Measurements from ENCODE around the gene C11orf91.
"Not testable (repeated sequence)": the region's sequence is repeated elsewhere in the genome, so short reads cannot be mapped to it uniquely, and the experiment has no call there.

C11orf91 gene

DNA sequence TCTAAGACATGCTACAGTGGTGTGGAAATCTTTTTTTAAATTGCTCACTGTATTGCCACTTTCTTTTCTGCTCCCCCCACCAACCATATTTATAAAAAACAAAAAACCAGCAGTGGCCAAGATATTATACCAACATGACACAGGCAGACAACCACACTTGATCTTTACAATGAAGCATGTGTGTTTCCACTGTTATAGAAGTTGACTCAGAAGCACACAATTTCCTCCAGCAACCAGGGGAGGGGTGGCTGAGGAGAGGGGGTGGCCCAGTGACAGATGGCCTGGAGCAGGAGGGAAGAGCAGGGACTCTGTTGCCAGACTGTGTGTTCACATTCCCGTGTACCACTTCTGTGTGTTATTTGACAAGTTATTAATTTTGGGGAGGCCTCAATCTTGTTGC, 20.8 kb upstream of the C11orf91 start:
- DNase-seq: no peak

DNA sequence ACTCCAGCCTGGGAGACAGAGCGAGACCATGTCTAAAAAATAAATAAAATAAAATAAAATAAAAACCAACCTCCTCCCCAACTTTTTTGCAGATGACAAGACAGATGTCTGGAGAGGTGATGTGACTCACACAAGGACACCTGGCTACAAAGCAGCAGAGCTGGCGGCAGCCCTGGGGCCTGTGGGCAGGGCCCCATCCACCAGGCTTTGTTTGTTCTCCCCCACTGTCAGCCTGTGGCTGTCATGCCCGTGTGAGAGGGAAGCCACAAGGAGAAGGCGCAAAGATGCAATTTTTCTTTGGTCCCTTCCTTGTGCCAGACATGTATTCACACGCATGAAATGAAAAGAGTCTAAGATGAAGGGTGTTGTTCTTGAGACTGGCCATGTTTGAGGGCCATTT, 19.0 kb upstream of the C11orf91 start:
- DNase-seq: no peak

DNA sequence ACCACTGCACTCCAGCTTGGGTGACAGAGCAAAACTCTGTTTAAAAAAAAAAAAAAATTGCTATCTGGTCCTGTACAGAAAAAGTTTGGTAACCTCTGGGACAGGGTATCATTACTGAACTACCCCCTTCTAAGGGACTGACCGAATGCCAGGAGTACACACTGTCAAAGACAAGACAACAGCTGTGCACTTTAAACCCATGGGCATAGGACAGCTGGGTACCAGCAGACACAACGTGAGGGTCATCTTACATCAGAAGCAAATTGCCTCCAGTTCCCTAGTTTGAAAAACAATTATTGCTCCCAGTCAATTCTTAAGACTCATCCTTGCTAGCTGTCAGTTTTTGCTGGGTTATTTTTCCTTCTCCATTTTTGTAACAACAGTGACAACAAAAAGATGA, 17.8 kb upstream of the C11orf91 start:
- DNase-seq: no peak

DNA sequence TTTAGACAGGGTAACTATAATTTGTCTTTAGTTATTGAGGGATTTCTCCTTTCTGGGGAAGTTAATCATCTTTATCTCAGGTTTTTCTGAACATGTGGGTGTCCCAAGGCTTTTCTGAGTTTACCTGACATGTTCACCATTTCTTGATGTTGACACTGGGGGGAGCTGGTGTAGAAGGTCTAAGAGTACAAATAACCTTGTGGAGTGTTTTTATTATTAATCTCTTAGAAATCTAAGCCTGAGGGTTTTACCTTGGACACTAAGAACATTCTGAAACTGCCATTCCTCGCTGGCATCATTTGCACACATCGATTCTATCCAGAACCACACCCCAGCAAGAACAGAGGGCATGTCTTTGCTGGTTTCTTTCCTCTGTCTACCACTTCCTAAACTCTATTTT, 15.6 kb upstream of the C11orf91 start:
- DNase-seq: no peak

DNA sequence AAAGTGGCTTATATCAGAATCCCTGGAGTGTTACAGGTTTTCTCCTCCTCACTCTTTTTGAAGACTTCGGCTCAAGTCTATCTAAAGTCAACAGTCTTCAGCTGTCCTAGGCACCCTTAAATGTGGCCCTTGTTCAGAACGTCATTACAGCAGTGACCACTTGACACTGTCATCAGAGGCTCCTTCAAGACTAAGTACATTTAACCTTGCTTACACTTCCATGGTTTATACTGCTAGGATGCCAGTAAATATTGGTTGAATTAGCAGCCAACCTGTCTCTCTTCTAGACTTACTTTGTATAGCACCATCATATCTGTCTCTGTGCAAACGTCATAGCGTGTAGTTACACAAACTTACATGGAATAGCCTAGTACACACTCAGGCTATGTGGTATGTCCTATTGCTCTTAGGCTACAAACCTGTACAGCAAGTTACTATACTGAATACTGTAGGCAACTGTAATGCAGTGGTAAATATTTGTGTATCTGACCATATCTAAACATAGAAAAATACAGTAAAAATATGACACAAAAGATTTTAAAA, 13.3 kb upstream of the C11orf91 start:
- no peak for DNase-seq

DNA sequence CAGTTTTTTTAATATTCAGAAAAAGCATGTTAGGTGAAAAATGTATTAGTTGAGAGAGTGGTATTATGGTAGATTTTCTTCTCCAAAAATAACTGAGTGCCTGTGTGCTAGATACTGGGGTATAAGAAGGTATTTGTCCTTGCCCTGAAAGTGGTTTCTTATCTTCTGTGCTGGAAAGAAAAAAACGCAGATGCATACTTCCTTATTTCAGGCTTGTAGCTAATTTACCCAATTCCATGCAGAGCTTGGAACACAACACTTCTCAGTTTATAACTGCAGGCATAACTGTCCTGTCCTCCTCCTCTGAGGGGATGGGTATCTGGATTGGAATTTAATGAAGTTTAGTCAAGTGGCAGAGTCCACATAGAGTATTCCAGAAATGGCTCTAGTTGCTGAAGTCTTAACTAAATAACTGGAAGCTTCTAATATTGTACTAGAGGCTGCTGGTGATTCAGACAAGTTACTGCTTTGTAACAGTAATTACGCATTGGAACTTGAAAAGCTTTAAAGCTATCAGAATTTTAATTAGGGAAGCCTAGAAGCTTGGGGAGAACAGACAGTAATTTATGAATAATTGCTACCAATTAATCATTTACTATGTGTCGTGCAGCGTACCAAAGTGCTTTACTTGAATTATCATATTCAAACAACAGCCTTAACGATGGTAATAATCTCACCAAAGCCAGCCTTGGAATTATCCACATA, 12.7 kb upstream of the C11orf91 start:
- DNase-seq: no peak

DNA sequence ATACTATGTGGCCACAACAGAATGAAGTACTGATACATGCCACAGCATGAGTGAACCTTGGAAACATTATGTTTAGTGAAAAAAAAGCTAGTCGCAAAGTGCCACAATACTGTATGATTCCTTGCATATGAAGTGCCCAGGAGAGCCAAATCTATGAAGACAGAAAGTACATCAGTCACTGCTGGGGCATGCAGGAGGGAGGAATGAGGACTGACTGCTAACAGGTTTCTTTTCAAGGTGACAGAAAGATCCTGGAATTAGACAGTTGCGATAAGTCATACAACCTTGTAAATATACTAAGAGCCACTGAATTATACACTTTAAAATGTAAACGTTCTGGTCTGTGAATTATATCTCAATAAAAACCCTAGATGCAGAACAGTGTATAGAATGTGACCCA, 11.8 kb upstream of the C11orf91 start:
- DNase-seq: no peak

DNA sequence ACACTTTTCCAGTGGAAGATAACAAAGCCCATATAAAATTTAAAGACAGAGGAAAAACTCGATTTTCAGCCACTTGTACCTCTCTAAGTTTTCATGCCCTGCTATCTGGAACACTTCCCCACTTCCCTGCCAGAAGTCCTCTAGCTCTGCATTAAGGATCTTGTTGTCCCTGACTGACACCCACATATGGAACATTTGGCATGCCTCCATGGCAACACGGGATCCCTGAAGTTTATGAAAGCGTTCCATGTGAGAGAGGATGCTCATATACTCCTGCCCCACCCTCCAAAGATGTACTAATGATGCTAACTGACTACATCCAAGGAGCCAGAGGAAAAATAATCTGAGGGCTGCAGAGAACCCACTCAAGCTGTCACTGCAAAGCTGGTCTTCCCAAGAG, 8.8 kb upstream of the C11orf91 start:
- no peak for DNase-seq

DNA sequence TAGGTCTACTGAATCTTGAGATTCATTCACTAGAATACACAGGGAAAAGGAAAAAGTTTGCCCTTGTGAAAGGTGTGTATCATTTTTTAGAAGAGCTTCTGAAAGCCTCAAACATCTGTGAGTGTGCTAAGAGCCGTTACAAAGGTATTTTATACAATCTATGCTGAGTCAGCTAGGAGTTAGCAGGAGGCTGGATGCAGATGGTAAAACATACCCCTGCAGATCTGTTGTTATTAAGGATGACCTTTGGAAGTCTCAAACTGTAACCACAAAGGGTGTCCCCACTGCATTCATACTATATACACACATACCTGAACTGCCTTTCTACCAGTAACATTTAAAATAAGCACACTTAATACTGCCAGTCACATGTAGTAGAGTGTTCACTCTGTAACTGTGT, 8.4 kb upstream of the C11orf91 start:
- no peak for DNase-seq

DNA sequence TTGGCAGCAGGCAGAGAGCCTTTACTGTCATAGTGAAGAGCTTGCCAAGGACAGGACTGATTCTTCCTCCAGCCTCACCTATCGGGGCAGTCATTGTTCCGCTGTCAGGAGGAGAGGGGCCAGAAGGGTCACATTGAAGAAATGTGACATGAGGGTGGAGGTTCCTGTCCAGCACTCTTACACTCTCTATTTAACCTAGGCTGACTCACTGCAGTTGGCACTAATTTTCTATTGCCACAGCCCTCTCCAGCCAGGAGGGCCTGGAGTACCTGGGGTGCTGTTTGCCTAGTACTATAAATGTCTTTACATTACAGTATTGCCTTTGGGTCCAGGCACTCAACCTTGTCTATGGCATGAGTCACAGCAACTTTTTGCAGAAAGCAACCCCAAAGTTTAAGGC, 7.2 kb upstream of the C11orf91 start:
- DNase-seq: not testable (repeated sequence)

DNA sequence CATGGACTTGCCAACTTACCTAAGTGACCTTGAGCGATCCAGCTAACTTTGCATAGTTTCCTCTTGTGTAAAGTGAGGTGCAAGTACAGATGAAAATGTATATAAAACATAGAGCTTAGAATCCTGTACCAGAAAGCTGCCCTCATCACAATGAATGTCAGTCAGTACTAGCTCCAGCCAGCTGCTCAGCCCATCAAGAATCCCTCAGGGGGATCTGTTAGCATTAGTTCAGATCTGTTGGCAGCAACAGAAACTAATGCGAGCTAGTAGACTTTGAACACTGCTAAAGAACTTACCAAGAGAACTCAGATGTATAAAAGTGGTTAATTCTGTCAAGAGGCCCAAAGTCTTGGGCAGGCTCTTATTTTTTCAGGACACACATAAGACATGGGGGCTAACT, 6.3 kb upstream of the C11orf91 start:
- DNase-seq: no peak

DNA sequence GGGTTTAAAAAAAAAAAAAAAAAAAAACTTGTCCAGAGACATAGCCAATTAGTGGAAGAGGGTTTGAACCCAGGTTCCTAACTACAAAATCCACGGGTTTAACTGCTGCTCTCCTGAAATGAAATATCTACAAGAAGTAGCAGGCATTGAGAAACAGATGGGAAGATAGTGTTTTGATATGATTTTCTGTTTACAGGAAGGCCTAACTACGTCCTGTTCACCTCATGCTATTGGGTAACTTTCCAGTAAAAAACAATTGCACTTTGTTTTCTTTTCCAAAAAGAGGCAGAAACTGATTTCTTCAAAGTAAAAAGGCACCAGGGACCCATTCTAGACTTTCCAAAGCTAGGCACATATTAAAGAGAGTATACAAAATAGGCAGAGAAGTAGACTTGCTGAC, 5.9 kb upstream of the C11orf91 start:
- DNase-seq: no peak

DNA sequence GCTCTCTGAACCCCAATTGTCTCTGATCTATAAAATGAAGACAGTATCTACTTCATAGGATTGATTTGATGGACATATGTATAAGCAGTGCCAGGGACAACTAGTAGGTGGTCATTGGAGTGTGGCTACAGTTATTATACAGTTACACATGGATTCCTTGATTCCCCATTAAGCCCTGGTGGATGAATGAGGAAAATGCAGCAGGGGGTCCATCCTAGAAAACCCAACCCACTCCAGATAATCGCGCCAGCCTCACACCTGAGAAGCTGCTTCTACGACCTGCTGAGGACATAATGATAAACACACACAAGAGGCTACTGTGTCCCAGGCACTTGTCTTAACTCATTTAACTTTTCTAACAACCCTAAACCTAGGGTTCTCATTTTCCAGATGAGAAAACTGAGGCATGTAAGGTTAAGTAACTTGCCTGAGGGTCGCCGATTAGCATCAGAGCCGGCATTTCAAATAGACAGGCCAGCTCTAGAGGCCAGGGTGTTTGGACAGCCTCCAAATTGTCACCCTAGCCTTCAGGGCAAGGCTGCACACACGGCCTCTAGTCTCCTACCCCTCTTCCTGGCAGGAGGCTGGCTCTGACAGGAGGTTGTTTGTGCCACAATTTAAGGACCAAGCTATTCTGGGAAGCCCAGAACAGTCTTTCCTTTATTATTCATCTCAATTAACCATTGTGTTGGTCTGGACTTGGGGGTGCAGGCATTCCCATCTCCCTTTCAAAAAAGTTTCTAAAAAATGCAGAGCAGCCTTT, 3.8 kb upstream of the C11orf91 start:
- DNase-seq: no peak

DNA sequence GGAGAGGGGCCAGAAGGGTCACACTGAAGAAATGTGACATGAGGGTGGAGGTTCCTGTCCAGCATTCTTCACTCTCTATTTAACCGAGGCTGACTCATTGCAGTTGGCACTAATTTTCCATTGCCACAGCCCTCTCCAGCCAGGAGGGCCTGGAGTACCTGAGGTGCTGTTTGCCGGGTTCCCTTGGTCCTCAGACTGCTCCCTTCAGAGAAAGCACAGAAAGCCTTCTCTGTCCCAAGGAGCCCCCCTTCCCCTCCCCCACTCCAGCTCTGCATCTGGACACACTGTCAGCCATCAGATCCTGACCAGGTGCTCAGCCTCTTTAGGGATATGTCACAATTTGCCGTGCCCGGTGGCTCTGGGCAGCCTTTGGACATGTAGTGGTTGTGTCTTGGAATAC, 3.2 kb upstream of the C11orf91 start:
- DNase-seq: no peak

DNA sequence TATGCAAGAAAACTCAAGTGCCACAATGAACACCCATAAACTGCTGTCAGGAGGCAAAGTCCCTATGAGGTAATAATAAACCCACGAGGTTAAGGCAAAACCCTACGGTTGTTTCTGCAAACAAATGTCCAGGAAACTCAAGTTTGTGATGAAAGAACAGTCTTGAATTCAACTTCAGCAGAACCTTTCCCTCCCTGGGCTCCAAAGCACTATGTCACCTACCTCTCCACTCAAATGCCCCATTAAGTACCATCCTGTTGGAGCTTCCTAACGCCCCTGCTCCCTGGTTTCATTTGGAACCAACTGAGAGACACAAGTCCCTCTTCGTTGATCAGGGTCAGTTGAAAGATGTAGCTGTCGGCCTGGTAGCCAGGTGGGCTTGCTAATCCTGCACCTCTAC, 2.6 kb upstream of the C11orf91 start:
- DNase-seq: no peak

DNA sequence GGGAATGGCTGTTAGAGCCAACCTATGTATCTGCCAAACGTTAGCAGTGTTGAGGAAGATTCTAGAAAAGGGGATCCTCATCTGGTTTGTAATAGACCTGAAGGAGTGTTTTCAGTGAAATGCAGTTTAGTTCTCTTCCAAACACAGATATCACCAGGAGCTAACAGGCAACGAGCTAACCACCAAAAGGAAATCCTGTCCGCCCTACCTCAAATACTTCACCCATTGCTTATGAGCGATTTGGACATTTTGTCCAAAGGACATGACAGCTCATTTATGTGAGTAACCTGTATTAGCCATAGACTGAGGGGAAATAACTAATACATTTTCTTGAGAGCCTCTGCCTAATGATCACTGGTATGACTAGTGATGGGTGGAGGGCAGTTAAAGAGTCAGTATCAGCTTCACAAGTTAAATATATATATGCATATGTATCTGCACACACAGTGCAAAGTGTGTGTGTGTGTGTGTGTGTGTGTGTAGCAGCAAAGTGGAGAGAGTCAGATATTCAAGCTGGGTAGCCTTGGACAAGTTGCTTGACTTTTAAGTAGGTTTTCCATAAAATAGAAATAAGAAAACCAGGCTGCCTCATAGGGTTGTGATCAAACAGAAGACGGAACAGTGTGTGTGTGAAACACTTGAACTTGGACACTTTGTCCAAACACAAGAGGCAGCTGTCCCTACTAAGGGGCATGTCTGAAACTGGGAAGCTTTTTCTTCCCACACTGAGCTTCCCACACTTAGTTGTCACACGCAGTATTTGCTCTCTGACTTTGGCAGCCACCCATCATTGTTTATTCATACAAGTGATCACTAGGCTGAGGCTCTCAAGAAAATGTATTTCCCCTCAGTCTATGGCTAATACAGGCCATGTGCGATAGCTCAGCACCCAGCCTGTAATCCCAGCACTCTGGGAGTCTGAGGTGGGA, 940 bp upstream of the C11orf91 start:
- no peak for DNase-seq

DNA sequence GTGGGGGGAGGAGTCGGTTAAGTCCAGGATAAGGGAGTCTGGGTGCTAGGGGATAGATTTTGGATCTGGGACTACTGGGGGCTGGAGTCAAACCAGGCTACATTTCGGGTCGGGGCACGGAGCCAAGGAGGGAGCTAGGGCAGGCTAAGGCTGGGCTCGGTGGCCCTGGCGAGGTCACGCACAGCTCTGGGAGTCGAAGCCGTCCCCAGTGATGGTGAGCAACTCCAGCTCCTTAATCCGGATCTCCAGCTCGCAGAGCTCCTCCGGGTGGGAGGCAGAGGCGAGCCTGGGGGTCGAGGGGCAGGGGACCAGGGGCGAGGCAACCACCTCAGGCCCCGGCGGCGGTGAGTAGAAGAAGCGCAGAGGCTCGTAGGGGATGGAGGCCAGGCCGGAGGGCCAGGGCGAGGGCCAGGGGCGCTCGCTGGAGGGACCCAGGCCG, 544 bp downstream of the C11orf91 start:
- peak; percentile 62 for DNase-seq

DNA sequence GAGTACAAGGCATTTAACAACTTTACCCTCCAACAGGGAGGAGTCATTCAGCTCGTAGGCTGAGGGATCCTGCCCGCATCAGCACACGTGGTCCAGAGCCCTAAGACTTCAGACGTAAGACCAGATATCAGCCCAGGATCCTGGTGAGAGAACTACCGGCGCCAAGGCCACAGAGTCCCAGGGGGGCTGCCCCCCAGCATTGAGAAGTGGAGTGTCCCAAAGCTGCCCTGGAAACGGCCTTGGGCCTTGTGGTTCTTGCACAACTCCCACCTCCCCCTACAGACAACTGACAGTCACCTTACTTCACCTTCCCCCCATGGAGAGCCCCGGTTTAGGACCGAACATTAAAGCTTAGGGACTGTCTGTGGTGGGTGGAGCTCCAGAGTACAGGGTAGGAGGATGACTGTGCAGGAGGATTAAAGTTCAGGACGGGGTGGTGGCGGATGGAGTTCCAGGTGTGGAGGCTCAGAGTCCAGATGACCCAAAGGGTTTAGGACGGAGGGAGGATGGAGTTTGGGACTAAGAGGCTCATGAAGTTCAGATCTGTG, 1.0 kb downstream of the C11orf91 start:
- DNase-seq: peak; percentile 56

DNA sequence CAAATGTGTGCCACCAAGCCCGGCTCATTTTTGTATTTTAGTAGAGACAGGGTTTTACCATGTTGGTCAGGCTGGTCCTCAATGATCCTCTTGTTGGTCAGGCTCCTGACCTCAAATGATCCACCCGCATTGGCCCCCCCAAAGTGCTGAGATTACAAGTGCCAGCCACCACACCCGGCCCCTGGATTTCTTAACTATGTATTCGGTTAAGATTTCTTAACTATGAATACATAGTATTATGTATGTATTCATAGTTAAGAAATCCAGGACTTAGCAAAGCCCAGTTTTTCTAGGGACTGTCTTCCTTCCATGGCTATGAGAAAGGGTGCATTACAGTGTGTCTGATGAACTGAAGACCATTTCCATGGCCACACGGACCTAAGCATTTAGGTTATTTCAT, 1.7 kb downstream of the C11orf91 start:
- DNase-seq: peak; percentile 40

DNA sequence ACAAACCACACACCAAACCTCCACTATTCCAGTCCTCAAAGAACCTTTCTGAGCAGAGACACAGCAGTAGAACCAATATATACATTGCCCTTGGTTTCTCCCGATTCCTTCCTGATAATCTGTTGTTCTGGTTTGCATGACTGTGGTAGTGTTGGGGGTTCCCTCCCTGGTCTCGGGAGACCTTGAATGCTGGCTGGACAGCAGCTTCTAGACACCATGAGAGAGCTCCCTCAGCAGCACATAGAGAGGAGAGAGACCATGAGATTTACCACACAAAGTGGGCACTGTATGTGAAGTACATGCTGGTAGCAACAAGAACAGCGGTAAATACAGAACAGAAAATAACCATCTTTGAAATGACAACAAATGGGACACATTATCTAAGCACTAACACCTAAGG, 2.6 kb downstream of the C11orf91 start:
- peak; percentile 35 for DNase-seq

DNA sequence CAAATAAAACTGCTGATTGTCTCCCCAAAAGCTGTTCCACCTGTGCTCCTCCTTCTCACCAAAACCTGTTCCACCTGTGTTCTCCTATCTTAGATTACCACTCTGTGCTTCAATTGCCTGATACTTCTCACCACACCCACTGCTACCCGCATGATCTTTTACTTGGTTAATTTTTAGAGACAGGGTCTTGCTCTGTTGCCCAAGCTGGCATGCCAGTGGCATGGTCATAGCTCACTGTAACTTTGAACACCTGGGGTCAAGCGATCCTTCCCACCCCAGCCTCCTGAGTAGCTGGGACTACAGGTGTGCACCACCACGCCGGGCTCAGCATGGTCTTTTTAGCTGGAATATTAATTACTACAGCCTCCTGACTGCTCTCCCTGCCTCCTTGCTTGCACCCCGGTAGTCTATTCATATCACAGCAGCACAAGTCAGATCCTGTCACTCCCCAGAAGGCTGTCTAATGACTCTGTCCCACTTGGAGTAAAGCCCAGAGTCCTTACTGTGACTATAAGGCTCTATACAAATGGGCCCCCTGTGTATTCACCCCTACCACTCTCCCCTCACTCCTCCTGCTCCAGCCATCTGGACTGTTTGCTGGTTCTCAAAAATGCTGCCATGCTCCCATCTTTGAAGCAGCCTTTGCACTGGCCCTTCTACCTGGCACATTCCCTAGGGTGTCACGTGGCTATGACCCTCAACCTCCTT, 3.5 kb downstream of the C11orf91 start:
- peak; percentile 26 for DNase-seq

DNA sequence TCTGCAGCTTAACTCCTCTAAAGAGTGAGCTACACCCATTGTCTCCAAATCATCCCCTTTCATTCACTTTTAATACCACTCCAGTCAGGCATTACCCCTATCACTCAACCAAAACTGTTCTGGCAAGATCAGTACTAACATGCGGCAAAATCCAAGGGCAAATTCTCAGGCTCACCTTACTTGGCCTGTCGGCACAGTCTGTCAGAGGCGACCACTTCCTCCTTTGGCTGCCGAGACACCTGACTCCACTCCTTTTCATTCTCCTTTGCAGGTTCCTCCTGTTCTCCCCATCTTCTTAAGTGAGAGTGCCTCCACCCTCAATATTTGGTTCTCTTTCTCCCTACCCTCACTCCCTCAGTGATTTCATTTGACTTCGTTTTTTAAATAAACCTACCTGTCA, 4.2 kb downstream of the C11orf91 start:
- DNase-seq: peak; percentile 38
